HG02970 (cell line): ENCODE results near the gene ZNF668.

Experiments
- ATAC-seq: cut with Tn5 transposase; IDR thresholded peaks from one replicate; pipeline ENCODE4 v1.9.1; 2021; ENCODE audit warnings: mild to moderate bottlenecking, moderate library complexity, moderate number of reproducible peaks; ENCODE audit not compliant: unreplicated experiment, low FRiP score

ZNF668 gene

DNA sequence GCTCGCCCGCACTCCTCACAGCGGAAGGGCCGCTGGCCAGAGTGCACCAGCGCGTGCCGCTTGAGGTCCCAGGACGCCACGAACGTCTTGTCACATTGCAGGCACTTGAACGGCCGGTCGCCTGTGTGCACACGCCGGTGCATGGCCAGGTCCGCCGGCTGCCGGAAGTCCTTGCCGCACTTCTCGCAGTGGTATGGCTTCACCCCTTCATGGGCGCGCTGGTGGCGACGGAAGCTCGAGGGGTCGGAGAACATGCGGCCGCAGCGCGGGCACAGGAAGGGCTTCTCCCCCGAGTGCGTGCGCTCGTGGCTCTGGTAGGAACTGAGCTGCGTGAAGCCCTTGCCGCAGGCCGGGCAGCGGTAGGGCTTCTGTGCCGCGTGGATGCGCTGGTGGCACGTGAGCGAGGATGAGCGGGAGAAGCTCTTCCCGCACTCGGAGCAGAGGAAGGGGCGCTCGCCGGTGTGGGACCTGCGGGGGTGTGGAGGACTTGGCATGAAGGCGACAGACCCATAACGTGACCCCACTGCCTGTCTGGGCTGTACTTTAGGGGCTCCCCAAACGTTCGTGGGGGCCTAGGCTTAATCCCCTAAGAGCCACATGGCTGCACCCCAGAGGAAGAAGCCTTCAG is 12.1 kb downstream of the ZNF668 start:
- no peak for ATAC-seq

GRCh38 chr16:31061126-31061812 is 12.8 kb downstream of the ZNF668 start:
- ATAC-seq: no peak

DNA sequence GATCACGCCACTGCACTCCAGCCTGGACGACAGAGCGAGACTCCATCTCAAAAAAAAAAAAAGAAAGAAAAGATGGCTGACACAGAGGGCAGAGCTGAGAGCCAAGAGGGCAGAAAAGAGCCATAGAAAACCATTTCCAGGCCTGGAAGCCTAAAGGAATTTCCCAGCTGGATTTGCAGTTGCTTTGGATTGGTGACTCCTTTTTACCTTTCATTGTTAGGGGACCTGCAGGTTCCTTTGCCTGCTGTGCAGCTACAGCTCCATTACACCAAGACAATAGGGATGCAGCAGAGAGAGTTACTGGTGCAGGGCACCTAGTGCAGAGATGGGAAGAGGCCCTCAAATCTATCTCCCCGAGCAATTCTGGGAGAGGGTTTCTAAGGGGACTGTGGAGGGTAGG is 18.4 kb downstream of the ZNF668 start:
- no peak for ATAC-seq

DNA sequence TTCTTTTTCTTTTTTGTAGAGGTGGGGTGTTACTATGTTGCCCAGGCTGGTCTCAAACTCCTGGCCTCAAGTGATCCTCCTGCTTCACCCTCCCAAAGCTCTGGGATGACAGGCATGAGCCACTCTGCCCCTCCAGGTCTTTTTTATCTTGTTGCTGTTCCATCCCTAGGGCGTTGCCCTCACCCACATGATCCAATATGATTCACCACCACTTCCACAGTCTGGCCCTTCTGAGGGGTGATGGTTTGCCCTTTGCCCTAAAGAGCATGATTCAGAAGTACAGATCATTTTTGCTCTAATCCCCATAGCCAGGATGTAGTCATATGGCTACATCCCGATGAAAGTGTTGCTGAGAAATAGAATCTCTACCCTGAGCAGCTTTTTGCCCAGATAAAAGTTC is 21.9 kb downstream of the ZNF668 start:
- ATAC-seq: no peak

DNA sequence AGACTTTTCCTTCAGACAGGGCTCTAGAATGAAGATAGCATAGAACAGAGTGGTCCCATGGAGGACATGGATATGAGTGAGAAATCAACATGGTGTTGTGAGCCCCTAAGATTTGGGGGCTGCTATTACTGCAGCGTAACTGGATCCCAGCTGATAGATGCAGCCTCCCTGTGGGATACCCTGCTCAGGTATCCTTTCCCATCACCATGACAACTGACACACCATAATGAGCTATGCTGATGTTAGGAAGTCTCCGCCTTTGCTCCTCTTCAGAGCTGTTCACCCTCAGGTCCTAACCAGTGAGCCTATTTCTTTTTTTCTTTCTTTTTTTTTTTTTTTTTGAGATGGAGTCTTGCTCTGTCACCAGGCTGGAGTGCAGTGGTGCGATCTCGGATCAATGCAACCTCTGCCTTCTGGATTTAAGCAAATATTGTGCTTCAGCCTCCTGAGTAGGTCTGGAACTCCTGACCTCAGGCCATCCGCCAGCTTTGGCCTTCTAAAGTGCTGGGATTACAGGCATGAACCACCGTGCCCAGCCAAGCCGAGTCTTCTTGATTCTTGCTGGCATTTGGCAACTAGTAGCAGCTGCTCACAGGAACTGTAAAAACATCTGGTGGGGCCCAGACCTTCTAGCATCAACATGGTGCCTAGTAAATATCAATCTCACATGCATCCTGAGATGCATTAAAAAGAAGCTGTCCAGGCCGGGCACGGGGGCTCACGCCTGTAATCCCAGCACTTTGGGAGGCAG is 23.6 kb downstream of the ZNF668 start:
- no peak for ATAC-seq

GRCh38 chr16:31043898-31044481 is 30.1 kb downstream of the ZNF668 start:
- no peak for ATAC-seq

- no peak for ATAC-seq
These were observed 30.7 kb downstream of the ZNF668 start for GRCh38 chr16:31043352-31043751.

- ATAC-seq: no peak
These were observed 31.2 kb downstream of the ZNF668 start for GRCh38 chr16:31042866-31043265.

DNA sequence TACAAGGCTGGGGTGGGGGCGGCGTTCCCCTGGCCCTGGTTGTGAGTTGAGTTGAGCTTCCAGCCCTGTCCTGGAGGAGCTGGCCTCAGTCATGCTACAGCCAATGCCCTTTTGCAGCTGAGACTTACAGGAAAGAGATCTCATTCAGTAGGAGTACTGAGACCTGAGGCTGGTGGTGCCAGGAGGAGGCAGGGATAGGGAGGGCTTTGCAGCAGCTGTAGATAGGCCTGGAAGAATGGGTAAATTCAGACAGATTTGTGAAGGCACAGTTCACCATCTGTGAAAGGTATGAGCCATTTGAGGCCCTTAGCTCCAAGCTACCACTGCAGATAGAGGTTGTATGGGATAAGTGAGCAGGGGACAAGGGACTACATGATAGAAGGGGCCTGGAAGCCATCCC is 35.0 kb downstream of the ZNF668 start:
- ATAC-seq: no peak

DNA sequence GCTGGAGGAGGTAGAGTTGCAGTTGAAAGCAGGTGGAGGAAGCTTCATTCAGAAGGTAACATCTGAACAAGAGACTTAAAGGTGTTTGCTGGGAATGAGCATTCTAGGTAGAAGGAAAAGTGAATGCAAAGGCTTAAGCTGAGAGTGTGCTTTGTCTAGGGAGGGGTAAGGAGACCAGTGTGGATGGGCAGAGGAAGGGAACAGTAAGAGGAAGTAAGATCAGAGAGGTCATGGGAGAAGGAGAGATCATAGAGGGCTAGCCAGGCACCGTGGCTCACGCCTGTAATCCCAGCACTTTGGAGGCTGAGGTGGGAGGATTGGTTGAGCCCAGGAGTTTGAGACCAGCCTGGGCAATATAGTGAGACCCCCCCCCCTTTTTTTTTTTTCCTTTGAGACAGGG is 37.3 kb downstream of the ZNF668 start:
- ATAC-seq: no peak

DNA sequence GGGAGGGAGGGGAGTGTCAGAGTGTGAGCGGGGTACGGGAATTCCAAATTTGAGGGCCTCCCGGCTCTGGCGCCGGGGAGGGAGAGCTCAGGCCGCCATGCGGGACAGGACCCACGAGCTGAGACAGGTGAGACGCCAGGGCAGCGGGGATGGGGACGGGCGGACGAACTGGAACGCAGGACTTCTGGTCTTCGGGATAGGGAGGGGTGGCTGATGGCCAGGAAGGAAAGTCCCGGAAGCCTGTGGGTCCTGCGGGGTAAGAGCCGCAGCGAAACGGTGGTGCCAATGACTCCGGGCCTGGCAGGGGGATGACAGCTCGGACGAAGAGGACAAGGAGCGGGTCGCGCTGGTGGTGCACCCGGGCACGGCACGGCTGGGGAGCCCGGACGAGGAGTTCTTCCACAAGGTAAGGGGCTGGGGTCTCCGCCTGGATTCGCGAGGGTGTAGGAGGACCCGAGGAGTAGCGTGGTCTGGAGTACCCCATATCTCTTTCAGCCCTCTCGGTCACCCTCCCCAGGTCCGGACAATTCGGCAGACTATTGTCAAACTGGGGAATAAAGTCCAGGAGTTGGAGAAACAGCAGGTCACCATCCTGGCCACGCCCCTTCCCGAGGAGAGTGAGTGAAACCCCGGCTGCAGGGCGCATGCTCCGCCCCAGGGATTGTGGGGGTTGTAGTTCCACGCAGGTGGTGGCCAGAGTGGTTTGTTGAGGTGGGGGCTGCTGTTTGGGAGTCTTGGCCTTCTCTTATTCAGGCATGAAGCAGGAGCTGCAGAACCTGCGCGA is 40.1 kb downstream of the ZNF668 start:
- ATAC-seq: peak; percentile 32

DNA sequence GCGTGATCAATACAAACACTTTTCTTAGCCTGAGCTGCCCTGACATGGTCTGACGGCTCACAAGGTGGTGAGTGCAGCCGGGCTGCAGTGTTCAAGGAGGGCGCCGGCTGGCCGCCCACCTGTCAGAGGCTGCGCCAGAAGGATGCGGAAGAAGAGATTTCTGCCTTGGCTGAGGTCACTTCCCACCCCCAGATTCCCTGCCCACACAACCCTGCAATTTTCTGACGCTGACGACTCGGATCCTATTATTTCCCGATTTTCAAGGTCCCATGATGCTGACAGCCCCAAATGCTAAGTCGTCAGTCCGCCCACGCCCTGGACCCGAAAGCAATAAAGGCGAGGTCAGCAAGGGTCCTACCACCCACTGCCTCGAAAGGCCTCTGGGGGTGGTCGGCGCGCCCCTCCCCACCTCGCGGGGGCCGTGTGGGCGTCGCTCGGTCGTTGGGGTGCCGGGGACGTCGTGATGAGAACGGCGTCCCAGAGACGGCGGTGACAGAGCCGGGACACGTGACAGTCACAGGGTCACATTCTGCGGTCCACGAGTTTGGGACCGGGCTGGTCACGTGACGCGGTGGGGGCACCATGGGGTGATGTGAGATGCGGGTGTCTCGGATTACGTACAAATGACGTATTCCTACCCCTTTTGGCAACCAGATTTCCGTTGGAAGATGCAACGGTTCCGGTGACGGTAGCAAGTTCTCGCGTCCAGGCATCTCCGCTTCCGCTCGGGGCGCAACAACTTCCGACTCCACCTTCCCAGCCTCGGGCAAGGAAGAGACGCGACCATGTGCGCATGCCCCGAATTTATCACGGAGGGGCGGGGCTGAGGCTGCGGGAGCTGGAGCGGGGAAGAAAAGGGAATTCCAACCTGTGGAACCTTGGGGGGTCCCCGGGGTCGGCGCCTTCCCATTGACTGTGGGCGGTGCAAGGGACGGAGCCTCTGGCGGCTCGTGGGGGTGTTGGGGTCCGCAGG is 41.0 kb downstream of the ZNF668 start, which contains the start of gene STX4:
Gene STX4 (plus strand): TSS at position 823 of the 973 bp plus-strand sequence. CDS start 248 bp downstream, outside the sequence.
- peak; percentile 81 for ATAC-seq

DNA sequence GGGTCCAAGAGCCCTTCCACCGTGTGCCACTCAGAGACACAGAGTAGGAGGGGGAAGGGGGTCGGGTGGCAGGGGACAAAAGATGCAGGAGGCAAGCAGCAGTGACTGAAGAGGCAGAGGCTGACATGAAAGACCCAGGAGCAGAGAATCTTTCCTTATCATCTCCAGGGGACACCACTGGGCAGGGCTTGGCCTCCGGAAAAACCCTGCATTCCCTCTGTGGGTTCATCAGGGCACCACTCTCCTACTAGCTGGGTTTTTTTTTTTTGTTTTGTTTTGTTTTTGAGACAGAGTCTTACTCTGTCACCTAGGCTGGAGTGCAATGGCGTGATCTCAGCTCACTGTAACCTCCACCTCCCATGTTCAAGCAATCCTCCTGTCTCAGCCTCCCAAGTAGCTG is 42.8 kb downstream of the ZNF668 start:
- no peak for ATAC-seq

DNA sequence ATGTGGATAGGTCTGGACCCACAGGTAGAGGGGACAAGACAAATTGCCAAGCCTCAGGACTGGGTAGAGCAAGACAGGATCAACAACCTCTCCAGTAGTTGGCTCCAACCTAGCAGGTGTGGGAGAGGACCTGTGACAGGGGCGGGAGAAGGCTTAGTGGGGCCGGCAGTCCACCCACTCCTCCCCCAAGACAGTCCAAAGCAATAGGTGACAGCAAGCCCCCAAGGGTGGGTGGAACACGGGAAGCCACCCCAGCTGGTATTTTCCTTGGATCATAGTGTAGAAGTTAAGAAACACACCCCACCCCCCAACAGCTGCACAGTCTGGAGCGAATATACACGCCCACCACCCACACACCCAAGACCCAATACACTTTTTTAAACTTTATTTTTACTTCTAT is 44.8 kb downstream of the ZNF668 start:
- no peak for ATAC-seq

DNA sequence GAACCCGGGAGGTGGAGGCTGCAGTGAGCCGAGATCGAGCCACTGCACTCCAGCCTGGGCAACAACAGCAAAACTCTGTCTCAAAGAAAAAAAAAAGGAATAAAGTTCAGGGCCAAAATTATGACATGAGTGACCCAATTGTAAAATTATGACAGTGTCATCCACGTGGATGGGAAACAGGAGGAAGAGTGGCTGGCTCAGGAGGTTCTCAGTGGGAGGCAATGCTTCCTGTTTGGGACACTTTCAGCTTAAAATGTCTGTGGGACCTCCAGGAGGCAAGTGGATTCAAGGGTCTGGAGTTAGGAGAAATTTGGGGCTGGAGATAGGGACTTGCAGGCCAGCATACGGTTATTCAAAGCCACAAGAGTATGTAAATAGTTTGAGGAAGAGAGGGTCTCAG is 48.7 kb downstream of the ZNF668 start:
- no peak for ATAC-seq

DNA sequence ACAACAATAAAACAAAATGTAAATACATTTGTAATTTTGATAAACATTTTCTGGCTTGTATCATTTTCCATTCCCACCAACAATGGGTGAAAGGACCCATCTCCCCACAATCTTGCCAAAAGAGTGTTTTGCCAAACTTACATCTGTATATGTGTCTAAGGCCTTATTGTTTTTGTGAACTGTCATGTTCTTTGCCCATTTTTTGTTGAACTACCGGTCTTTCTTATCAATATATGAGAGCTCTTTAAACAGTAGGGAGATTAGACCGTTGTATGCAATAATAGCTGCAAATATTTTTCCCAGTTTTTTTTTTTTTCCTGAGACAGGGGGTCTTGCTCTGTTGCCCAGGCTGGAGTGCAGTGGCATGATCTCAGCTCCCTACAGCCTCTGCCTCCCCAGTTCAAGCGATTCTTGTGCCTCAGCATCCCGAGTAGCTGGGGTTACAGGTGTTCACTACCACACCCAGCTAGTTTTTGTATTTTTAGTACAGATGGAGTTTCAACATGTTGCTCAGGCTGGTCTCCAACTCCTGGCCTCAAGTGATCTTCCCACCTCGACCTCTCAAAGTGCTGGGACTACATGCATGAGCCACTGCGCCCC is 50.3 kb downstream of the ZNF668 start:
- ATAC-seq: no peak

DNA sequence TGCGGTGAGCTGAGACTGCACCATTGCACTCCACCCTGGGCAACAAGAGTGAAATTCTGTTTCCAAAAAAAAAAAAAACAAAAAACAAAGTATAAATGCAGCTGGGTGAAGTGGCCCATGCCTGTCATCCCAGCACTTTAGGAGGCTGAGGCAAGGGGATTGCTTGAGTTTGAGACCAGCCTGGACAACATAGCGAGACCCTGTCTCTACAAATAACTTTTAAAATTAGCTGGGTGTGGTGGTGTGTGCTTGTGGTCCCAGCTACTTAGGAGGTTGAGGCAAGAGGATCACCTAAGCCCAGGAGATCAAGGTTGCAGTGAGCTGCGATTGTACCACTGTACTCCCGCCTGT is 50.8 kb downstream of the ZNF668 start:
- no peak for ATAC-seq

GRCh38 chr16:31022544-31023251 is 51.3 kb downstream of the ZNF668 start:
- ATAC-seq: no peak
